GM12801 (cell line): ENCODE data around the gene ERC2.

Source experiments
- TF ChIP-seq, protein P1 (sequence below): IDR thresholded peaks from one replicate; pipeline ENCODE4 v1.5.1; 2011; ENCODE audit warnings: control low read depth; ENCODE audit not compliant: insufficient read length; ENCODE audit errors: extremely low read depth

The ERC2 gene

GRCh38 chr3:55823001-55823400 lies 645.3 kb downstream of the ERC2 start:
- TF ChIP-seq, protein P1, sequence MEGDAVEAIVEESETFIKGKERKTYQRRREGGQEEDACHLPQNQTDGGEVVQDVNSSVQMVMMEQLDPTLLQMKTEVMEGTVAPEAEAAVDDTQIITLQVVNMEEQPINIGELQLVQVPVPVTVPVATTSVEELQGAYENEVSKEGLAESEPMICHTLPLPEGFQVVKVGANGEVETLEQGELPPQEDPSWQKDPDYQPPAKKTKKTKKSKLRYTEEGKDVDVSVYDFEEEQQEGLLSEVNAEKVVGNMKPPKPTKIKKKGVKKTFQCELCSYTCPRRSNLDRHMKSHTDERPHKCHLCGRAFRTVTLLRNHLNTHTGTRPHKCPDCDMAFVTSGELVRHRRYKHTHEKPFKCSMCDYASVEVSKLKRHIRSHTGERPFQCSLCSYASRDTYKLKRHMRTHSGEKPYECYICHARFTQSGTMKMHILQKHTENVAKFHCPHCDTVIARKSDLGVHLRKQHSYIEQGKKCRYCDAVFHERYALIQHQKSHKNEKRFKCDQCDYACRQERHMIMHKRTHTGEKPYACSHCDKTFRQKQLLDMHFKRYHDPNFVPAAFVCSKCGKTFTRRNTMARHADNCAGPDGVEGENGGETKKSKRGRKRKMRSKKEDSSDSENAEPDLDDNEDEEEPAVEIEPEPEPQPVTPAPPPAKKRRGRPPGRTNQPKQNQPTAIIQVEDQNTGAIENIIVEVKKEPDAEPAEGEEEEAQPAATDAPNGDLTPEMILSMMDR = no peak

DNA sequence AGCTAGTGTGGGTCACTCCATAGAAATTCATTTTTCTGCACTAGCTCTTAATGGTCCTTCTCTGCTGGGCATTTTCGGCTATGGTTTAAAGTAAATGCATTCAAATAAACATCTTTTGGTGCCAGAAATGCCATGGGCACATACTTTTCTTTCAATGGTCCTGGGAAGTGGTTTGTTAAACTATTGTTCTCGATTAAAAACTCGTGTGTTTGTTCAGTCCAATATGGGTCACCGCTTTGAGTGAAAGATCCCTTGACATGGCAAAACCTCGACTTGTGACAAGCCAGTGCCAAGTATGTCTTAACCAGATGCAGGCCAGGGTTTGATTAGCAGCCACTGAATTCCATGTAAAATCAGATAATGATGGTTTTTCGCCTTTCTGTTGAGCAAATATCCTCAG lies 649.3 kb downstream of the ERC2 start:
- TF ChIP-seq, protein P1 = no peak

DNA sequence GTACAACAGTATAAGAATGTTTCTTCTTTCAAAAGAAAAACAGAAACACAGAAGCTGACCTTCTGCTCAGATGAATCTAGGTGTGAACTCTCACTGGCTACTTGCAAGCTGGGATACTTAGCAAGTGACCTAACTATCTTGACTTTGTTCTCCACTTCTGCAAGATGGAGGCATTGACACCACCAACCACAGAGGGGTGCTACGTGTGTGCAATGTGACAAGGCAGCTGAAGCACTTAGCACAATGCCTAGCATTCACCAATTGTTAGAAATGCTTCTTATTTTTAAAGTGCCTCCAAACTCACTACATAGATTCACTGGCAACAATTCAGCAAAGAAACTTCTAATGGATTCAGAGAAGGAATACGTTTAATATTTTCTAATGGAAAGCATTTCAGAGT lies 649.8 kb downstream of the ERC2 start:
- TF ChIP-seq, protein P1 = no peak

GRCh38 chr3:55816794-55817576 lies 651.3 kb downstream of the ERC2 start:
- TF ChIP-seq, protein P1 = no peak

DNA sequence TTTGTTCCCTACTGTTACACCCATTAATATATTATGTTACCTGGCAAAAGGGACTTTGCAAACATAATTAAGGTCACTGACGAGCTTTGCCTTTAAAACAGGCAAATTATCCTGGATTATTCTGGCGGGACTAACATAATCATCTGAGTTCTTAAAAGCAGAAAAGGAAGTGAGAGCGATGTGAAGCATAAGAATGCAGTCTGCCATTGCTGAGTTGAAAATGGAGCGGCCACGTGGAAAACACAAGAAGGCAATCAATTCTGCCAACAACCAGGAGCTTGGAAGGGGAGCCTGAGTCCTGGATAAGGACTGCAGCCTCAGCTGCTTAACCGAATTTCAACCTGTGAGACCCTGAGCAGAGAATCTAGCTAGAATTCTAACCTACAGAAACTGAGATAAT lies 653.0 kb downstream of the ERC2 start:
- TF ChIP-seq, protein P1 = no peak

- TF ChIP-seq, protein P1 = no peak
Observed at GRCh38 chr3:55813268-55814097, 654.8 kb downstream of the ERC2 start.

DNA sequence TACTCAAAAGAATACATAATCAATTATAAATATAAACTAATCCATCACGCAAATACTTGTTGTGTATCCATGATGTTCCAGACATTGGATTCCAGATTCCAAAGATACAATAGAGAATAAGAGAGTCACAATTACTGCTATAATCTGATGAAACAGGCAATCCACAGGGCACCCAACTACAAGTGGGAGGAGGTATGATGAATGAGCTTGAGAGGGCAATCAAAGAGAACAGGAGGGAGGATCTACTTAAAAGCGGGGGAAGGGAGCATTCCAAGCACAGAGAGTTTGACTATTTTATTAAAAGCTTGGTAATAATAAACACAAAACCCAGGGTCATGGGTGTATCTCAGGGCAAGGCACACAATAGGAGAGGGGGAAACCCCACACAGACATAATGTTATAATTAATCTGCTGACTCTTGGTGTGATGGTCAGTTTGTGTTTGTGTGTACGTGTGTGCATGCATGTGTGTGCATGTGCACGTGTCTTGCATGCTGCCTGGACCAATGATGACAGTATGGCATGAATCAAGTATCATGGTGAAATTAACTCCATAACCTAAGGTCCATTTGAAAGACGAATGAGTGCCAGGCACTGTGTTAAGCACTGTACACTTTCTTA lies 655.8 kb downstream of the ERC2 start:
- TF ChIP-seq, protein P1 = no peak
